ENCODE data around the gene TMC4.
A peak's percentile ranks its signal among the peaks of the same experiment; 100 is the strongest.

Gene TMC4

GRCh38 chr19:54133312-54133956 lies 39.5 kb downstream of the TMC4 start:
- DNase-seq (ENCODE audit: low read depth in 2 of 2, low spot score in 1 of 2) = no peak

- no peak for DNase-seq (ENCODE audit: low read depth in 2 of 2, low spot score in 1 of 2)
Observed at GRCh38 chr19:54129617-54129996, 43.4 kb downstream of the TMC4 start.

- DNase-seq (ENCODE audit: low read depth in 2 of 2, low spot score in 1 of 2) = no peak
Observed at GRCh38 chr19:54128796-54129616, 44.0 kb downstream of the TMC4 start.

- DNase-seq (ENCODE audit: low read depth in 2 of 2, low spot score in 1 of 2) = no peak
Observed at GRCh38 chr19:54128441-54128725, 44.6 kb downstream of the TMC4 start.

GRCh38 chr19:54127688-54128440 lies 45.1 kb downstream of the TMC4 start:
- no peak for DNase-seq (ENCODE audit: low read depth in 2 of 2, low spot score in 1 of 2)

- DNase-seq (ENCODE audit: low read depth in 2 of 2, low spot score in 1 of 2) = no peak
Observed at GRCh38 chr19:54125713-54126112, 47.2 kb downstream of the TMC4 start.

GRCh38 chr19:54124393-54124792 lies 48.6 kb downstream of the TMC4 start:
- DNase-seq (ENCODE audit: low read depth in 2 of 2, low spot score in 1 of 2) = no peak

- DNase-seq (ENCODE audit: low read depth in 2 of 2, low spot score in 1 of 2) = no peak
Observed at GRCh38 chr19:54123682-54124081, 49.3 kb downstream of the TMC4 start.

GRCh38 chr19:54121259-54121658 lies 51.7 kb downstream of the TMC4 start:
- DNase-seq (ENCODE audit: low read depth in 2 of 2, low spot score in 1 of 2) = no peak

GRCh38 chr19:54115109-54116063 lies 57.6 kb downstream of the TMC4 start, which contains the start of the genes PRPF31 and TFPT:
TSS of gene PRPF31 (plus strand) at chr19:54115754. CDS start at chr19:54118279, 2,525 bp downstream.
TSS of gene TFPT (minus strand) at chr19:54115657. CDS start at chr19:54115269, 388 bp downstream.
- peak; percentile 93 to 99 for DNase-seq (ENCODE audit: low read depth in 2 of 2, low spot score in 1 of 2)

GRCh38 chr19:54114340-54115108 lies 58.4 kb downstream of the TMC4 start:
- no peak for DNase-seq (ENCODE audit: low read depth in 2 of 2, low spot score in 1 of 2)
